Measurements from ENCODE around the gene CUL4A.
"Not testable (repeated sequence)": the region's sequence is repeated elsewhere in the genome, so short reads cannot be mapped to it uniquely, and the experiment has no call there.

DNA sequence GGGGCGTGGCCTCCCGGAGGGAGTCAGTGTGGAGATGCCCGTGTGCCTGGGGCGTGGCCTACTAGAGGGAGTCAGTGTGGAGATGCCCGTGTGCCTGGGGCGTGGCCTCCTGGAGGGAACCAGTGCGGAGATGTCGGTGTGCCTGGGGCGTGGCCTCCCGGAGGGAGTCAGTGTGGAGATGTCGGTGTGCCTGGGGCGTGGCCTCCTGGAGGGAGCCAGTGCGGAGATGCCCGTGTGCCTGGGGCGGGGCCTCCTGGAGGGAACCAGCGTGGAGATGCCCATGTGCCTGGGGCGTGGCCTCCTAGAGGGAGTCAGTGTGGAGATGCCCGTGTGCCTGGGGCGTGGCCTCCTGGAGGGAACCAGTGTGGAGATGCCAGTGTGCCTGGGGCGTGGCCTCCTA is 104.7 kb downstream of the CUL4A start:
- not testable (repeated sequence) for TF ChIP-seq EP300 (IDR thresholded peaks at IDR 0.05)
- TF ChIP-seq, protein P1, sequence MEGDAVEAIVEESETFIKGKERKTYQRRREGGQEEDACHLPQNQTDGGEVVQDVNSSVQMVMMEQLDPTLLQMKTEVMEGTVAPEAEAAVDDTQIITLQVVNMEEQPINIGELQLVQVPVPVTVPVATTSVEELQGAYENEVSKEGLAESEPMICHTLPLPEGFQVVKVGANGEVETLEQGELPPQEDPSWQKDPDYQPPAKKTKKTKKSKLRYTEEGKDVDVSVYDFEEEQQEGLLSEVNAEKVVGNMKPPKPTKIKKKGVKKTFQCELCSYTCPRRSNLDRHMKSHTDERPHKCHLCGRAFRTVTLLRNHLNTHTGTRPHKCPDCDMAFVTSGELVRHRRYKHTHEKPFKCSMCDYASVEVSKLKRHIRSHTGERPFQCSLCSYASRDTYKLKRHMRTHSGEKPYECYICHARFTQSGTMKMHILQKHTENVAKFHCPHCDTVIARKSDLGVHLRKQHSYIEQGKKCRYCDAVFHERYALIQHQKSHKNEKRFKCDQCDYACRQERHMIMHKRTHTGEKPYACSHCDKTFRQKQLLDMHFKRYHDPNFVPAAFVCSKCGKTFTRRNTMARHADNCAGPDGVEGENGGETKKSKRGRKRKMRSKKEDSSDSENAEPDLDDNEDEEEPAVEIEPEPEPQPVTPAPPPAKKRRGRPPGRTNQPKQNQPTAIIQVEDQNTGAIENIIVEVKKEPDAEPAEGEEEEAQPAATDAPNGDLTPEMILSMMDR (IDR thresholded peaks at IDR 0.05), result not testable (repeated sequence)
